ENCODE measurements around the gene IL1B.

- no peak for TF ChIP-seq CTCF (IDR thresholded peaks at IDR 0.05)
- TF ChIP-seq EP300 (IDR thresholded peaks at IDR 0.05): no peak
These were observed 7.2 kb downstream of the IL1B start for GRCh38 chr2:112829101-112829960.

All from upper lobe of left lung (tissue), 4 donors.